ENCODE data around the gene TAS2R46.

TAS2R46 gene

DNA sequence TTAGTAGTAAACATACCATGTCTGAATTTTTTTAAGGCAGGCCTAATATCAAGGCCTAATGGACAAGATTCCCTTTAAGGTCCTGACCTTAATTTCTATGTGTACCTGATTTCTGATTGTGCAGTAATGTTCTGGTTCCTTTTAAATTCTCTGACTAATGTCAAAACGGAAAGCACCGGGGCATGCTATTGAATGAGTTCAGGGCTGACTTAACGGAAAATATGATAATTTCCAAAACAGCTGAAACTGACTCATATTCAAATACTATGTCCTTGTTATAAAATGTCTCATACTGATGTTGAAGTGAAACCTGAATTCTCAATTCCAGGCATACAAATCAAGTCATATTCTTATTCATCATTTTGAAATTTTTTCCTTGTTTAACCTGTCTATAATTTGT lies 23.3 kb upstream of the TAS2R46 start:
- H3K27ac ChIP-seq: no peak overlapping the region
- TF ChIP-seq, protein P1, sequence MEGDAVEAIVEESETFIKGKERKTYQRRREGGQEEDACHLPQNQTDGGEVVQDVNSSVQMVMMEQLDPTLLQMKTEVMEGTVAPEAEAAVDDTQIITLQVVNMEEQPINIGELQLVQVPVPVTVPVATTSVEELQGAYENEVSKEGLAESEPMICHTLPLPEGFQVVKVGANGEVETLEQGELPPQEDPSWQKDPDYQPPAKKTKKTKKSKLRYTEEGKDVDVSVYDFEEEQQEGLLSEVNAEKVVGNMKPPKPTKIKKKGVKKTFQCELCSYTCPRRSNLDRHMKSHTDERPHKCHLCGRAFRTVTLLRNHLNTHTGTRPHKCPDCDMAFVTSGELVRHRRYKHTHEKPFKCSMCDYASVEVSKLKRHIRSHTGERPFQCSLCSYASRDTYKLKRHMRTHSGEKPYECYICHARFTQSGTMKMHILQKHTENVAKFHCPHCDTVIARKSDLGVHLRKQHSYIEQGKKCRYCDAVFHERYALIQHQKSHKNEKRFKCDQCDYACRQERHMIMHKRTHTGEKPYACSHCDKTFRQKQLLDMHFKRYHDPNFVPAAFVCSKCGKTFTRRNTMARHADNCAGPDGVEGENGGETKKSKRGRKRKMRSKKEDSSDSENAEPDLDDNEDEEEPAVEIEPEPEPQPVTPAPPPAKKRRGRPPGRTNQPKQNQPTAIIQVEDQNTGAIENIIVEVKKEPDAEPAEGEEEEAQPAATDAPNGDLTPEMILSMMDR (conservative IDR thresholded peaks at IDR 0.05): no peak

DNA sequence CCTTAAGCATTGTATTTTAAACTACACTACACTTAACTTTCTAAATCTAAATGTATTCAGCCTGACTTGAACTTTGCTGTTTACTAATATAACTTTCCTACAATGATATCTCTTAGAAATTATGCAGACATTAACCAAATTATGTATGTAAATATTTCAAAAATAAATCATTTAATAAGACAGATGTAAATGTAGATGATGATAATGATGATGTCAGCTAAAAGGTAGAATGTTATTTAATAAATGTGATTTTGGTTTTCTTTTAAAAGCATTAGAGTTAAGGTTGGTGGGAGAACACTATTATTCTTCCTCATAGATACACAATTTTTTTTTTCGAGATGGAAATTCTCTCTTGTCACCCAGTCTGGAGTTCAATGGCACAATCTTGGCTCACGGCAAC lies 19.9 kb upstream of the TAS2R46 start:
- no peak overlapping the region for H3K27ac ChIP-seq
- TF ChIP-seq, protein P1 (conservative IDR thresholded peaks at IDR 0.05): no peak

DNA sequence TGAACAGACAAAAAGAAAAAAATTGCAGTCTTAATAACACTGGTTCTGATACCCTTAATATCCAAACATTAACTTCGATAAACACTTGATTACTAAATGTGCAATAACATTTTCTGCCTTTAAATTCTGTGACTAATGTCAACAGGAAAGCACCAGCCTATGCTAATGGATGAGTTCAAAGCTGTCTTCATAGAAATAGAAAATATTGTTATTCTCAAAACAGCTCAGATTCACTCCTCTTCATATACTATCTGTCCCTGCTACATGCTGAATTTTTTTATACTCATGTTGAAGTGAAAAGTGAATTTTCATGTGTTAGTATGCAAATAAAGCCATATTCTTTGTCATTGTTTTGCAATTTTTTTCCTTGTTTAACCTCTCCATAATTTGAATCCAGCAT lies 16.2 kb upstream of the TAS2R46 start:
- TF ChIP-seq, protein P1 (conservative IDR thresholded peaks at IDR 0.05): no peak

DNA sequence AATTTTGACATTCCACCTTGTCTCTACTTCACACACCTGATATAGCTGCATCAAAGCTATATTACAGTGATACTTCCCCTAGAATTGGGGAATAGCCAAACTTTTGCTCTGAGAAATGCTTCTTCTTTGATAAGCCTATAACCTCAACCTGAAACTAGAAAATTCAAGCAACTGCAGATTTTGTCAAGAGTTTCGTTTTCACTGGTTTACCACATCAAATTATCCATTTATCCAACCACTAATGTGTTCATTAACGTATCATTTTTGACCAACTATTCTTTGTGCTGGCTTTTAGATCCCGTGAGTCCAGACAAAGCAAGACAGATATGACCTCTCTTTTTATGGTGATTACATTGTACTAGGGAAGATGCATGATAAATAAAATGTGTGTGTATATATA lies 13.5 kb upstream of the TAS2R46 start:
- no peak overlapping the region for H3K27ac ChIP-seq
- TF ChIP-seq, protein P1 (conservative IDR thresholded peaks at IDR 0.05): no peak

More for the DNA sequence above, 16.2 kb upstream of the TAS2R46 start:
- H3K27ac ChIP-seq: no peak overlapping the region

DNA sequence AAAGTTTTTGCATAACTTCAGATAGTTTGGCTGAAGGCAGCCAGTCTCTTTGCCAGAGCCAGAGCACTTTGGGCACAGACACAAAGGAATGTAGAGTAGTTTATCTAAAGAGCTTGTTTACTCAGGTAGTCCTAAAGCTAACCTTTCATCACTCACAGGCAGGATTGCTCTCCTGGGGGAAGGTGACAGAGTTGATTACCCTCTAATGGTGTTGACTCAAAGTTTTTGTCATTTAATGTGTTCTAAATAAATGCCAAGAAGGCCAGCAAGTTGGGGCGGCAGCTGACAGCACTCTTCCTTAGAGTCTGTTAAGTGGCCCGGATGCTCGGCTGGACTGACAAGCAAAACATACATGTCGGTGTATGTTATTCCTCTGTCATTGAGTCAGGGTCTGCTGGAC lies 9.3 kb upstream of the TAS2R46 start:
- H3K27ac ChIP-seq: no peak overlapping the region
- TF ChIP-seq, protein P1 (conservative IDR thresholded peaks at IDR 0.05): no peak

DNA sequence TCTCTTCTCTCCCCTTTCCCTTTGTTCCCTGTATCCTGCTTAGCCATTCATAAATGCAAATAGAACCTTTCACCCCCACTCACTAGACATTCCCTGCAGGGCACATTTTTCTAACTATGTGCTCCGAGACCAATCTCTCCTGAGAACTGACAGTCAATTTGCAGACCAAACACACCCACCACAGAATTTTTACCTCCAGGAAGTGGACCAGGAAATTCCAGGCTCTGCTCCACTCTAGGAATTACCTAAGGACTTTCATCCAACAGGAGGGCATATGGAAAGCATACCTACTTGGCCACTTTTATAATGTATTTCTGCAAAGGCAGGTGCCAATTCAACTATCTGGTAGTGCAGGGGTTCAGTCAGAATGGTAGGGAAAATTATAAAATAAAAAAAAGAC lies 8.9 kb upstream of the TAS2R46 start:
- TF ChIP-seq, protein P1 (conservative IDR thresholded peaks at IDR 0.05): no peak
- no peak overlapping the region for H3K27ac ChIP-seq

DNA sequence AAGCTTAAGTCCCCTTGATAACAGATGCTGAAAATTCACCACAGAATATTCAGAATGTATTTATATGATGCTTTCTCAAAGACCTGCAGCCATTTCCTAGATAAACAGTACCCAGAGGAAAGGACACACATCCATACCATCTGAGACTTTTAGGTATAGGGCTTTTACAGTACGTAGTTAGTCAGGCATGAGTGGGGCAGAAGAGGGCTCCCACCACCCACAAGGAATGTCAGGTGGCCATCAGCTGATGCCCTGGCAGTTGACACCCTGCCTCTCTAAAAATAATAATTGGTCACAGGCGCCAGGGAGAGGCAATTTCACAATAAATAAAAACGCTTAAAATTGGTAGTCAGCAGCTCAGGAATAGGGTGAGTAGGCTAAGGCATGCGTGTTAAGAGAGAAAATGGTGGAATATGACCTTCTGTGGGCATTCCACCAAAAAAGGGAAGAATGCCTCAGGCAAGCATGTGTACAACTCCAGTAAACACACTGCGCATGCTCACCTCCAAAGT lies 7.8 kb upstream of the TAS2R46 start:
- TF ChIP-seq, protein P1 (conservative IDR thresholded peaks at IDR 0.05): no peak
- H3K27ac ChIP-seq: no peak overlapping the region

Data from VCaP (cell line).